ENCODE data around the gene PHC2. TPM values are rescaled to one million over a fixed set of nuclear protein-coding genes. Genes with fewer than 3 reads are reported as not detected.

PHC2 gene
- total RNA-seq, 1 donor from 2014 or later, result 135 TPM

DNA sequence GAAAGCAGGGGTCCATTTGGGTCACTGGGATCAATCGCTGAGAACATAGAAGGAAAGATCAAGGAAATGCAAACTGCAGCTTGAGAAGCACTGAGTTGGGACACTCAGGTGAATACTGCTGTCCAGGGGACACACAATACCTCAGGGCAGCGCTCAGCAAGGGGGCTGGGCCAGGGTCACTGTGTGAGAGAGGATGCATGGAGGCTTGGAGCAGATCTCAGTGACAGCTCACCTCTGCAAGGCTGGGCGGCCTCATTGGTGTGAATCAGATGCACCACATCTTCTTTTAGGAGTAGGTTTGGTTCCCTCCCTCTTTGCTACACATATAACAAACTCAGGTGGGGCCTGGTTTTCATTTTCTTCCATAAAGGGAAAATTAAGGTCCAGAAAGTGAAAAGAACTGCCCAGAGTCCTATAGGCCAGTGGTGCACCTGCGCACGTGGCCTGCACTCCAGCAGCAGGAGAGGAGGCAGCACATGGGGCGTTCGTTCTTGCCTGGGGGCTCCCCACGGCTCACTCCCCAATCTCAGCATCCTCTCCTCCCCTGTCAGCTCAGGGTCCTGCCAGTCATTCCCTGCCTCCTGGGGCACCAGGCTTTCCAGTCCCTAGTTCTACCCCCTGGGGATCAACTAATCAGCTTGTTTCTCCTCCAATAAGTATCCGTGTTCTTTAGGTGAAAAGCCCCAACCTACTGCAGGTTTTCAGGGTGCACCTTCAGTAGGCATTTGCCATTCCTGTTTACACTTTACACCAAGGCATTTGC, 111.5 kb downstream of the PHC2 start:
- Mint-ChIP-seq H3K36me3 (ENCODE audit: insufficient read depth) (peaks cover 11% of the 10 kb centered on the region), H3K27me3 (no peaks in the 10 kb centered on the region)
- TF ChIP-seq, protein P1, sequence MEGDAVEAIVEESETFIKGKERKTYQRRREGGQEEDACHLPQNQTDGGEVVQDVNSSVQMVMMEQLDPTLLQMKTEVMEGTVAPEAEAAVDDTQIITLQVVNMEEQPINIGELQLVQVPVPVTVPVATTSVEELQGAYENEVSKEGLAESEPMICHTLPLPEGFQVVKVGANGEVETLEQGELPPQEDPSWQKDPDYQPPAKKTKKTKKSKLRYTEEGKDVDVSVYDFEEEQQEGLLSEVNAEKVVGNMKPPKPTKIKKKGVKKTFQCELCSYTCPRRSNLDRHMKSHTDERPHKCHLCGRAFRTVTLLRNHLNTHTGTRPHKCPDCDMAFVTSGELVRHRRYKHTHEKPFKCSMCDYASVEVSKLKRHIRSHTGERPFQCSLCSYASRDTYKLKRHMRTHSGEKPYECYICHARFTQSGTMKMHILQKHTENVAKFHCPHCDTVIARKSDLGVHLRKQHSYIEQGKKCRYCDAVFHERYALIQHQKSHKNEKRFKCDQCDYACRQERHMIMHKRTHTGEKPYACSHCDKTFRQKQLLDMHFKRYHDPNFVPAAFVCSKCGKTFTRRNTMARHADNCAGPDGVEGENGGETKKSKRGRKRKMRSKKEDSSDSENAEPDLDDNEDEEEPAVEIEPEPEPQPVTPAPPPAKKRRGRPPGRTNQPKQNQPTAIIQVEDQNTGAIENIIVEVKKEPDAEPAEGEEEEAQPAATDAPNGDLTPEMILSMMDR (IDR thresholded peaks at IDR 0.05; ENCODE audit: unreplicated experiment), result no peak

DNA sequence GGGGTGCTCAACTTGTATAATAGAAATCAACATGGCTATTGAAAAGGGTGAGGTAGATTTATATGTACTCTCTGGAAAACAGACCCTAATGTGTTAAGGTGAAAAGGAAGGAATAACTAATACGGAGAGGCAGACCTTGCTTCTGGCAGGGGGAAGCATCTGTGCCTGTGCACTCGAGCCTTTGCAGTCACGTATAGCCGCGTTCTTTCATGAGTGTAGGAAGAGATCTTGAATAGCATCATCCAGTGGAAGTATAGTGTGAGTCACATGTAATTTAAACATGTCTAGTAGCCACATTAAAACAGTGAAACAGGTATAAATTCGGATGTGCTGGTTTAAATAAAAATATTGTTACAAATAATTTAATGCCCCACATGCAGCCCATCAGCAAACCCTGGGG, 112.9 kb downstream of the PHC2 start:
- no peak for DNase-seq (ENCODE audit: low spot score, unreplicated experiment)
- H3K4me1 Mint-ChIP-seq (ENCODE audit: low read depth), result no peaks in the 10 kb centered on the region
- TF ChIP-seq, protein P1 (IDR thresholded peaks at IDR 0.05; ENCODE audit: unreplicated experiment), result no peak
- H3K9me3 Mint-ChIP-seq (ENCODE audit: low read depth), result no peaks in the 10 kb centered on the region
- no peak overlapping the region for H3K4me3 Mint-ChIP-seq (ENCODE audit: low read depth)
- H3K27ac Mint-ChIP-seq, result no peak overlapping the region
- H3K27me3 Mint-ChIP-seq, result no peaks in the 10 kb centered on the region
- H3K36me3 Mint-ChIP-seq (ENCODE audit: insufficient read depth), result peaks cover 6% of the 10 kb centered on the region

More for the DNA sequence above, 111.5 kb downstream of the PHC2 start:
- Mint-ChIP-seq H3K9me3 (ENCODE audit: low read depth) (no peaks in the 10 kb centered on the region), H3K27ac (no peak overlapping the region), H3K4me1 (ENCODE audit: low read depth) (no peaks in the 10 kb centered on the region), H3K4me3 (ENCODE audit: low read depth) (no peak overlapping the region)
- no peak for DNase-seq (ENCODE audit: low spot score, unreplicated experiment)

DNA sequence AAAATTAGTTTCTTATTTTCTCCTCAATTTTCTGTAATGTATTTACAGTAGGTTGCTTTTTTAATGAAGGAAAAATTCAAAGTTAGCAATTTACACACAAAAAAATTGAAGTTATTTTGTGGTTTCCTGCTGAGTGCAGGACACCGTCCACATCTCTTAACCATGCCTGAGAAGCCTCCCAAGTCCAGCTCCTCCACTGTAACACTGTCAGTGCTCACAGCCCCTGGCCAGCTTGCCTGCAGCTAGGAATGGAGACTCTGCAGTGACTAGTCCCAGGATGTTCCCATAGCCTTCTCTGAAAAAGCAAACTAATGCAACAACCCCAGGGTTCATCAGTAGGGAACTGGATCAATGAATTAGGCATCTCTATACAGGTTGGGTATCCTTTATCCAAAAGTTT, 113.5 kb downstream of the PHC2 start:
- no peaks in the 10 kb centered on the region for H3K4me1 Mint-ChIP-seq (ENCODE audit: low read depth)
- H3K36me3 Mint-ChIP-seq (ENCODE audit: insufficient read depth), result peaks cover 4% of the 10 kb centered on the region
- H3K9me3 Mint-ChIP-seq (ENCODE audit: low read depth), result no peaks in the 10 kb centered on the region
- no peak for DNase-seq (ENCODE audit: low spot score, unreplicated experiment)
- TF ChIP-seq, protein P1 (IDR thresholded peaks at IDR 0.05; ENCODE audit: unreplicated experiment), result no peak
- H3K27me3 Mint-ChIP-seq, result no peaks in the 10 kb centered on the region
- no peak overlapping the region for H3K27ac Mint-ChIP-seq
- H3K4me3 Mint-ChIP-seq (ENCODE audit: low read depth), result no peak overlapping the region

DNA sequence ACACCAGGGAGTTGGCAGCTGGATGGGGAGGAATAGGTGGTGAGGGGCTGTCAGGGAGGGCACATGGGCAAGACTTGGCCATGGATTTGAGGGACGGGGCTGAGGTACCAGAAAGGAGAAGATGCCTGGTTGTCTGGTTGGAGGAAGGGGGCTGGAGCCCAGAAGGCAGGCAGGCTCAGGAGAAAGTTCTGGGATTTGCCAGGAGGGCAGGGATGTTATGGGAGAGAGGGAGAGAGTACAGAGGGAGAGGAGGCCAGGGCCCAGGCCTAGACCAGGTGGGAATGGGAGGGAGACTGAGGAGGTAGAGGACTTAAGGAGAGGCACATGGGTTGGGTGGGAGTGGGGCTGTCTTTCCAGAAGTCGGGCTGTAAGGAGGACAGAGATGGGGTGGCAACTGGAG, 114.3 kb downstream of the PHC2 start:
- DNase-seq (ENCODE audit: low spot score, unreplicated experiment), result no peak
- Mint-ChIP-seq H3K9me3 (ENCODE audit: low read depth) (no peaks in the 10 kb centered on the region), H3K4me1 (ENCODE audit: low read depth) (no peaks in the 10 kb centered on the region), H3K27me3 (no peaks in the 10 kb centered on the region), H3K36me3 (ENCODE audit: insufficient read depth) (peaks cover 3% of the 10 kb centered on the region), H3K27ac (no peak overlapping the region), H3K4me3 (ENCODE audit: low read depth) (no peak overlapping the region)
- TF ChIP-seq, protein P1 (IDR thresholded peaks at IDR 0.05; ENCODE audit: unreplicated experiment), result no peak

DNA sequence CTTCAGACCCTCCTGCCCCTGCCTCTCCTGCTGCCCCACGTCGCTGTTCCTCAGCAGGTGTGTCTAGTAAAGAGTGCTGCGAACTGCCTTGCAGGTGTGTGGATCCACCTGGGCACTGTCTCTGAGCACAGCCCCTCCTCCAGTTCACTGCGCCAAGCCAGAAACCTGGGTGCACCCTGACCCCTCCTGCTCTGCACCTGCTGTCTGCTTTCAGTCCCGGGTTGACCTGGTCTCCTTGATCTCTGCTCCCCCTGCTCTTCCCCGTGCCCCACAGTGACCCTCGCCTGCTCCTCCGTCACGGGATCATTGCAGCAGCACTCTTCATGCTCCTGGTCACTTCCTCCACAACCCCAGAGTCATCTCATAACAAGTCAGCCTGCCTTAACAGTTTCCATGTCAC, 116.5 kb downstream of the PHC2 start:
- no peak overlapping the region for H3K27ac Mint-ChIP-seq
- H3K27me3 Mint-ChIP-seq, result peaks cover 3% of the 10 kb centered on the region
- H3K4me1 Mint-ChIP-seq (ENCODE audit: low read depth), result no peaks in the 10 kb centered on the region
- peaks cover 3% of the 10 kb centered on the region for H3K36me3 Mint-ChIP-seq (ENCODE audit: insufficient read depth)
- TF ChIP-seq, protein P1 (IDR thresholded peaks at IDR 0.05; ENCODE audit: unreplicated experiment), result no peak
- no peaks in the 10 kb centered on the region for H3K9me3 Mint-ChIP-seq (ENCODE audit: low read depth)
- H3K4me3 Mint-ChIP-seq (ENCODE audit: low read depth), result no peak overlapping the region
- no peak for DNase-seq (ENCODE audit: low spot score, unreplicated experiment)

Measured in progenitor cell of endocrine pancreas (in vitro differentiated cells).